Measurements from ENCODE around the gene PTPRR.

DNA sequence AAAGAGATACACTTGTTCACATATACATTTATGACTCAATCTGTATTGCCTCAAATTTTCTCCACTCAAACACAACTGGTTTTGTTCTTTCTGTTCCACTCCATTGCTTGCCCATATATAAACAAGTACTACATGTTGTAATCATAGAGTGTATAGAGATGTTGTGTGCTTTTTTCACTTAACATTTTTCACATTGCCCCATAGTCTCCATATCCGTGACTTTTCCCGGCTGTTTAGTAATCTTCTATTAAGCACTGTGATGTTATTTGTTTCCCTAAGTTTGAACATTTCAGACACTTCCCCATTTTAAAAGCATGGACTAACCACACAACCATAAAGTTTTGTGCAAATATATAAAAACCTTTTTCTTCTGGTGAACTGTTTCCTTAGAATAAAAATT lies 45.5 kb upstream of the PTPRR start:
- TF ChIP-seq, protein P1, sequence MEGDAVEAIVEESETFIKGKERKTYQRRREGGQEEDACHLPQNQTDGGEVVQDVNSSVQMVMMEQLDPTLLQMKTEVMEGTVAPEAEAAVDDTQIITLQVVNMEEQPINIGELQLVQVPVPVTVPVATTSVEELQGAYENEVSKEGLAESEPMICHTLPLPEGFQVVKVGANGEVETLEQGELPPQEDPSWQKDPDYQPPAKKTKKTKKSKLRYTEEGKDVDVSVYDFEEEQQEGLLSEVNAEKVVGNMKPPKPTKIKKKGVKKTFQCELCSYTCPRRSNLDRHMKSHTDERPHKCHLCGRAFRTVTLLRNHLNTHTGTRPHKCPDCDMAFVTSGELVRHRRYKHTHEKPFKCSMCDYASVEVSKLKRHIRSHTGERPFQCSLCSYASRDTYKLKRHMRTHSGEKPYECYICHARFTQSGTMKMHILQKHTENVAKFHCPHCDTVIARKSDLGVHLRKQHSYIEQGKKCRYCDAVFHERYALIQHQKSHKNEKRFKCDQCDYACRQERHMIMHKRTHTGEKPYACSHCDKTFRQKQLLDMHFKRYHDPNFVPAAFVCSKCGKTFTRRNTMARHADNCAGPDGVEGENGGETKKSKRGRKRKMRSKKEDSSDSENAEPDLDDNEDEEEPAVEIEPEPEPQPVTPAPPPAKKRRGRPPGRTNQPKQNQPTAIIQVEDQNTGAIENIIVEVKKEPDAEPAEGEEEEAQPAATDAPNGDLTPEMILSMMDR (IDR thresholded peaks at IDR 0.05), result no peak
- TF ChIP-seq POLR2A (IDR thresholded peaks at IDR 0.05), result no peak

Measured in body of pancreas (tissue), 4 donors.